ENCODE data around the gene RORB. TPM values are rescaled to one million over a fixed set of nuclear protein-coding genes. Genes with fewer than 3 reads are reported as not detected.

RORB gene
- total RNA-seq, 2 experiments from 2014 or later, result not detected

- peaks cover 11% of the 10 kb centered on the region for H3K27me3 Mint-ChIP-seq
- no peak overlapping the region for H3K4me3 Mint-ChIP-seq
- intact Hi-C loops (cut with DNase I, micrococcal nuclease), result no loop called here
- POLR2A ChIA-PET, result no interaction called here
- H3K27me3 ChIP-seq (ENCODE audit: control insufficient read depth in 1 of 2, insufficient read depth in 2 of 2, low read length in 2 of 2), result peaks cover 0 to 2% of the 10 kb centered on the region in 2 experiments
- H3K9me3 ChIP-seq (ENCODE audit: control insufficient read depth in 1 of 2, insufficient read depth in 1 of 2, low read length in 2 of 2), result peaks cover 0 to 4% of the 10 kb centered on the region in 2 experiments
- TF ChIP-seq, protein P1, sequence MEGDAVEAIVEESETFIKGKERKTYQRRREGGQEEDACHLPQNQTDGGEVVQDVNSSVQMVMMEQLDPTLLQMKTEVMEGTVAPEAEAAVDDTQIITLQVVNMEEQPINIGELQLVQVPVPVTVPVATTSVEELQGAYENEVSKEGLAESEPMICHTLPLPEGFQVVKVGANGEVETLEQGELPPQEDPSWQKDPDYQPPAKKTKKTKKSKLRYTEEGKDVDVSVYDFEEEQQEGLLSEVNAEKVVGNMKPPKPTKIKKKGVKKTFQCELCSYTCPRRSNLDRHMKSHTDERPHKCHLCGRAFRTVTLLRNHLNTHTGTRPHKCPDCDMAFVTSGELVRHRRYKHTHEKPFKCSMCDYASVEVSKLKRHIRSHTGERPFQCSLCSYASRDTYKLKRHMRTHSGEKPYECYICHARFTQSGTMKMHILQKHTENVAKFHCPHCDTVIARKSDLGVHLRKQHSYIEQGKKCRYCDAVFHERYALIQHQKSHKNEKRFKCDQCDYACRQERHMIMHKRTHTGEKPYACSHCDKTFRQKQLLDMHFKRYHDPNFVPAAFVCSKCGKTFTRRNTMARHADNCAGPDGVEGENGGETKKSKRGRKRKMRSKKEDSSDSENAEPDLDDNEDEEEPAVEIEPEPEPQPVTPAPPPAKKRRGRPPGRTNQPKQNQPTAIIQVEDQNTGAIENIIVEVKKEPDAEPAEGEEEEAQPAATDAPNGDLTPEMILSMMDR (IDR thresholded peaks at IDR 0.05), result no peak
- H3K4me3 ChIP-seq (ENCODE audit: low read length), result no peak overlapping the region
- H3K4me1 ChIP-seq (ENCODE audit: insufficient read depth, low read length), result no peaks in the 10 kb centered on the region
- H3K27ac Mint-ChIP-seq, result no peak overlapping the region
- no peaks in the 10 kb centered on the region for H3K4me1 Mint-ChIP-seq (ENCODE audit: low read depth)
- ATAC-seq (ENCODE audit: poor library complexity) (no peak), DNase-seq (no peak)
- CTCF ChIA-PET, result no interaction called here
- H3K36me3 Mint-ChIP-seq (ENCODE audit: low read depth), result no peaks in the 10 kb centered on the region
- no peak overlapping the region for H3K27ac ChIP-seq (ENCODE audit: low read depth in 1 of 2, low read length in 2 of 2)
- H3K36me3 ChIP-seq (ENCODE audit: insufficient read depth, low read length), result no peaks in the 10 kb centered on the region
- no peaks in the 10 kb centered on the region for H3K9me3 Mint-ChIP-seq
These were observed 146.9 kb downstream of the RORB start for GRCh38 chr9:74644023-74644422.

GRCh38 chr9:74645007-74645639 lies 148.0 kb downstream of the RORB start:
- H3K9me3 Mint-ChIP-seq, result no peaks in the 10 kb centered on the region
- H3K36me3 Mint-ChIP-seq (ENCODE audit: low read depth), result no peaks in the 10 kb centered on the region
- ATAC-seq (ENCODE audit: poor library complexity) (no peak), DNase-seq (peak in 1 of 14 experiments; percentile 1)
- POLR2A ChIA-PET, result no interaction called here
- CTCF ChIA-PET, result no interaction called here
- H3K4me3 ChIP-seq (ENCODE audit: low read length), result no peak overlapping the region
- H3K27me3 ChIP-seq (ENCODE audit: control insufficient read depth in 1 of 2, insufficient read depth in 2 of 2, low read length in 2 of 2), result peaks cover 0 to 2% of the 10 kb centered on the region in 2 experiments
- H3K27me3 Mint-ChIP-seq, result peaks cover 18% of the 10 kb centered on the region
- no peaks in the 10 kb centered on the region for H3K36me3 ChIP-seq (ENCODE audit: insufficient read depth, low read length)
- H3K4me1 ChIP-seq (ENCODE audit: insufficient read depth, low read length), result no peaks in the 10 kb centered on the region
- H3K4me1 Mint-ChIP-seq (ENCODE audit: low read depth), result no peaks in the 10 kb centered on the region
- H3K4me3 Mint-ChIP-seq, result no peak overlapping the region
- H3K27ac Mint-ChIP-seq, result no peak overlapping the region
- H3K27ac ChIP-seq (ENCODE audit: low read depth in 1 of 2, low read length in 2 of 2), result no peak overlapping the region
- peaks cover 0 to 4% of the 10 kb centered on the region in 2 experiments for H3K9me3 ChIP-seq (ENCODE audit: control insufficient read depth in 1 of 2, insufficient read depth in 1 of 2, low read length in 2 of 2)
- intact Hi-C loops (cut with DNase I, micrococcal nuclease), result no loop called here
- TF ChIP-seq, protein P1 (IDR thresholded peaks at IDR 0.05), result no peak

DNA sequence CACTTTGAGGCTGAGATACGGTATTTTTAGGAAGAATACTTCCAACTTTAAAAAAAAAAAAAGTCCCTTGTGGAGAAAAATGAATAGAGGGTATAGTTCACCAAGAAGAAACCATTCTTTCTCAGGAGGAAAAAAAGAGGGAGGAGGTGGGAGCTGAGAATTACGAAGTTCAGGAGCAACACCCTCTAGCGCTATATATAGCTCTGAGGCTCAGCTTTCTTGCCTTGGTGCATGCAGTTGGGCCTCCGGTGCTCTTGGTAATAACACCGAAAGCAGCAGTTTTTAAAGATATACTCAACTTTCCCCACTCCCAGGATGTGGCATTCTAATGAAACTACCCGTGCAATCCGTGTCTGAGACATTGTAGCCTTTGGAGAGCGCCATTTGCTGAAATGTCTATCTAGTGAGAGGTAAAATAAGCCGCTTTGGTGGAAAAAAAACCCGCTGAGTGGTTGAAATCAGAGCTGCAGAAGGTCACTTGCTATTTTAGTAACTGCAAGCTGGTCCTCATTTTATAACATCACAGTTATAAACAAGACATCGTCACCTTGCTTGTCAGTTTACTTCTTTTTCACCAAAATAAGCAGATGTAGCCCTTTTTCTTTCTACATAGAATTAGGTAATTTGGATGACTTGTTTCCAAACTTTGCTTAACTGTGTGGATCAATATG lies 156.4 kb downstream of the RORB start:
- CTCF ChIA-PET, result no interaction called here
- H3K9me3 ChIP-seq (ENCODE audit: control insufficient read depth in 1 of 2, insufficient read depth in 1 of 2, low read length in 2 of 2), result no peaks in the 10 kb centered on the region
- Mint-ChIP-seq H3K9me3 (no peaks in the 10 kb centered on the region), H3K27me3 (peaks cover 7% of the 10 kb centered on the region), H3K27ac (no peak overlapping the region), H3K4me3 (no peak overlapping the region), H3K4me1 (ENCODE audit: low read depth) (no peaks in the 10 kb centered on the region), H3K36me3 (ENCODE audit: low read depth) (no peaks in the 10 kb centered on the region)
- H3K4me3 ChIP-seq (ENCODE audit: low read length), result no peak overlapping the region
- POLR2A ChIA-PET, result no interaction called here
- no peak for ATAC-seq (ENCODE audit: poor library complexity)
- no peak overlapping the region for H3K27ac ChIP-seq (ENCODE audit: low read depth in 1 of 2, low read length in 2 of 2)
- no peaks in the 10 kb centered on the region for H3K4me1 ChIP-seq (ENCODE audit: insufficient read depth, low read length)
- peaks cover 0 to 3% of the 10 kb centered on the region in 2 experiments for H3K27me3 ChIP-seq (ENCODE audit: control insufficient read depth in 1 of 2, insufficient read depth in 2 of 2, low read length in 2 of 2)
- TF ChIP-seq, protein P1 (IDR thresholded peaks at IDR 0.05), result no peak
- intact Hi-C loops (cut with DNase I, micrococcal nuclease), result no loop called here
- DNase-seq, result no peak
- no peaks in the 10 kb centered on the region for H3K36me3 ChIP-seq (ENCODE audit: insufficient read depth, low read length)

Data from CD4-positive, alpha-beta T cell (primary cell).